Endothelial cell of umbilical vein (primary cell): ENCODE measurements around the gene TIMM17B. TPM values are rescaled to one million over a fixed set of nuclear protein-coding genes. Genes with fewer than 3 reads are reported as not detected.

Experiments
- BruUV-seq: library from RNA; stranded (reverse); fragments of 400-500 nt; replicated peaks from 2 replicates; lab custom pipeline; 2021; lab: Mats Ljungman, UMichigan
- CTCF ChIA-PET: fragments of 300-600, 350-600 bp; sonication (Branson Sonifier 250); formaldehyde crosslinking; loops from one replicate; lab custom pipeline; 2021; ENCODE audit warnings: antibody characterized with exemption, inconsistent platforms; lab: Charles Lee
- POLR2A ChIA-PET: fragments of 300-600, 350-600 bp; sonication (Branson Sonifier 250); formaldehyde crosslinking; loops from one replicate; lab custom pipeline; 2021; ENCODE audit warnings: antibody characterized with exemption, inconsistent platforms; lab: Charles Lee
- DNase-seq: peaks from one replicate; pipeline ENCODE4 v3.0.0-alpha.2; 2011; ENCODE audit warnings: low read depth, low spot score
- FAIRE-seq: peaks from 2 replicates; lab custom pipeline; 2011; peaks lifted over from hg19 to GRCh38; lab: Jason Lieb, UNC
- H2AFZ ChIP-seq: 2 replicates; pipeline ENCODE4 v1.6.0; 2012; ENCODE audit warnings: low read depth, low read length, control low read depth, inconsistent platforms
- H3K27ac ChIP-seq: 2 replicates; pipeline ENCODE4 v1.5.1; 2011; ENCODE audit warnings: low read depth, mild to moderate bottlenecking, control low read depth, low read length, moderate library complexity; ENCODE audit not compliant: insufficient read depth
- H3K27me3 ChIP-seq, 2 experiments: 2 replicates each; pipeline versions ENCODE4 v1.6.0 to v1.6.1; 2011; ENCODE audit warnings: low read length in 2 of 2, mixed read lengths in 1 of 2; ENCODE audit not compliant: control insufficient read depth in 2 of 2, insufficient read depth in 2 of 2
- H3K36me3 ChIP-seq, 2 experiments: 2 replicates in 1 of 2; 3 replicates in 1 of 2; pipeline ENCODE4 v1.5.1; 2011; ENCODE audit warnings: low read length in 2 of 2, mild to moderate bottlenecking in 1 of 2, moderate library complexity in 1 of 2; ENCODE audit not compliant: control insufficient read depth in 2 of 2, insufficient read depth in 2 of 2; ENCODE audit errors: extremely low read depth in 1 of 2
- H3K4me1 ChIP-seq: 3 replicates; pipeline ENCODE4 v1.5.1; 2011; ENCODE audit warnings: mild to moderate bottlenecking, low read length; ENCODE audit not compliant: control insufficient read depth, insufficient read depth; ENCODE audit errors: extremely low read depth
- H3K4me2 ChIP-seq: 2 replicates; pipeline ENCODE4 v1.6.1; 2011; ENCODE audit warnings: low read length, control low read depth, mixed read lengths; ENCODE audit not compliant: insufficient read depth
- H3K4me3 ChIP-seq, 3 experiments: fragments of 200-600 bp in 1 of 3; sonication (generic), shearing (Covaris generic) in 1 of 3; replicated peaks in 1 of 3; 2 replicates each; pipeline ENCODE4 v1.5.1; 2011 to 2016; ENCODE audit warnings: control low read depth in 3 of 3, low read length in 3 of 3, mild to moderate bottlenecking in 2 of 3, inconsistent platforms in 1 of 3, low read depth in 1 of 3, moderate library complexity in 1 of 3; ENCODE audit not compliant: insufficient read depth in 1 of 3
- H3K79me2 ChIP-seq: 2 replicates; pipeline ENCODE4 v1.6.0; 2012; ENCODE audit warnings: low read length, inconsistent platforms; ENCODE audit not compliant: control insufficient read depth, insufficient read depth
- H3K9ac ChIP-seq: replicated peaks from 2 replicates; pipeline ENCODE3; 2011; ENCODE audit warnings: low read length, control low read depth; ENCODE audit not compliant: insufficient read depth; ENCODE audit errors: extremely low read depth
- H3K9me1 ChIP-seq: replicated peaks from 3 replicates; pipeline ENCODE4 v1.6.0; 2011; ENCODE audit warnings: mild to moderate bottlenecking, low read length; ENCODE audit not compliant: control insufficient read depth, insufficient read depth; ENCODE audit errors: extremely low read depth
- H3K9me3 ChIP-seq: replicated peaks from 2 replicates; pipeline ENCODE4 v1.5.1; 2012; ENCODE audit warnings: low read length, inconsistent platforms; ENCODE audit not compliant: control insufficient read depth, insufficient read depth
- H4K20me1 ChIP-seq: replicated peaks from 2 replicates; pipeline ENCODE3; 2011; ENCODE audit warnings: mild to moderate bottlenecking, low read length; ENCODE audit not compliant: control insufficient read depth, insufficient read depth; ENCODE audit errors: extremely low read depth
- CTCF ChIP-seq, 2 donors: IDR thresholded peaks; 1 replicate in 1 of 2; 2 replicates in 1 of 2; pipeline ENCODE4 v1.5.1; 2011; ENCODE audit warnings: low read length in 2 of 2, mild to moderate bottlenecking in 2 of 2, moderate library complexity in 2 of 2, control low read depth in 1 of 2, inconsistent platforms in 1 of 2, low read depth in 1 of 2; ENCODE audit not compliant: insufficient read depth in 1 of 2; ENCODE audit errors: extremely low read depth in 1 of 2
- EZH2 ChIP-seq: IDR thresholded peaks from 2 replicates; pipeline ENCODE4 v1.6.1; 2012; ENCODE audit warnings: borderline replicate concordance, low read depth, mild to moderate bottlenecking, moderate library complexity, low read length, inconsistent platforms; ENCODE audit not compliant: severe bottlenecking
- JUN ChIP-seq: IDR thresholded peaks from 2 replicates; pipeline ENCODE4 v1.6.1; 2011; ENCODE audit warnings: borderline replicate concordance, low read depth; ENCODE audit not compliant: insufficient read length, insufficient read depth
- MAX ChIP-seq: IDR thresholded peaks from 2 replicates; pipeline ENCODE4 v1.6.1; 2011; ENCODE audit not compliant: insufficient read depth, insufficient read length
- POLR2A ChIP-seq: IDR thresholded peaks from 2 replicates; pipeline ENCODE4 v1.6.1; 2012; ENCODE audit warnings: low read depth, mild to moderate bottlenecking, control low read depth, low read length
- dilution Hi-C: fragments of 300-500 bp; cut with MboI; formaldehyde crosslinking; loops from one replicate; pipeline ENCODE4 v1.15.0; 2019; ENCODE audit warnings: low sequenced_read_pairs; ENCODE audit not compliant: extremely low pct_ligation_motif_present
- intact Hi-C: fragments of 100-400 bp; cut with micrococcal nuclease; formaldehyde crosslinking; loops from one replicate; pipeline ENCODE4 v1.10.0; 2022
- polyA plus RNA-seq, 4 experiments: library from polyadenylated mRNA; depleted of rRNA in 3 of 4; stranded (reverse) in 3 of 4; unstranded in 1 of 4; fragments of >200 nt; gene quantifications; 2 replicates each; pipeline versions ENCODE4 v1.2.1 to v1.2.3, GENCODE V29; 2011 to 2012; ENCODE audit warnings: missing spikeins in 1 of 4
- total RNA-seq: library from RNA; stranded (reverse); gene quantifications from 2 replicates; pipeline ENCODE4 v1.2.3, GENCODE V29; 2021

The TIMM17B gene
- total and polyA plus RNA-seq, 2 donors (not counting 3 experiments of a cell fraction or from before 2014, with no cell fraction given): 36.0 to 73.1 TPM

GRCh38 chrX:48933757-48934156 lies 36.2 kb upstream of the TIMM17B start:
- peaks cover 3 to 13% of the 10 kb centered on the region in 2 experiments for H3K36me3 ChIP-seq
- H3K4me1 ChIP-seq: no peaks in the 10 kb centered on the region
- FAIRE-seq (no peak), DNase-seq (no peak)
- no peaks in the 10 kb centered on the region for H4K20me1 ChIP-seq
- dilution Hi-C loops: no loop called here
- peaks cover 6% of the 10 kb centered on the region for H3K79me2 ChIP-seq
- no peak overlapping the region for H2AFZ ChIP-seq
- H3K9ac ChIP-seq: no peak overlapping the region
- H3K9me1 ChIP-seq: no peaks in the 10 kb centered on the region
- ChIA-PET CTCF (no interaction called here), POLR2A (no interaction called here)
- no peak overlapping the region for H3K4me2 ChIP-seq
- H3K4me3 ChIP-seq: no peak overlapping the region
- no peaks in the 10 kb centered on the region for H3K27me3 ChIP-seq
- H3K27ac ChIP-seq: no peak overlapping the region
- no TSS peak for BruUV-seq
- TF ChIP-seq EZH2: no peak
- no peak for TF ChIP-seq CTCF (IDR thresholded peaks at IDR 0.05; ENCODE audit: extremely low read depth in 1 of 2, insufficient read depth in 1 of 2, low read depth in 1 of 2, low read length in 2 of 2)
- TF ChIP-seq MAX: no peak
- no peak for TF ChIP-seq POLR2A
- TF ChIP-seq JUN: no peak
- intact Hi-C loops: no loop called here
- H3K9me3 ChIP-seq: no peaks in the 10 kb centered on the region
